Hematopoietic multipotent progenitor cell treated with erythropoietin and hydrocortisone succinate and interleukin-3 and kit ligand, for 6 days (in vitro differentiated cells): ENCODE data around the gene NUDT14.

Source experiments
- DNase-seq: peaks from one replicate; pipeline ENCODE4 v3.0.0-alpha.2; 2015

The NUDT14 gene

GRCh38 chr14:105126126-105126980, 54.8 kb downstream of the NUDT14 start:
- DNase-seq: no peak

- no peak for DNase-seq
These were observed 56.3 kb downstream of the NUDT14 start for GRCh38 chr14:105124823-105125222.

DNA sequence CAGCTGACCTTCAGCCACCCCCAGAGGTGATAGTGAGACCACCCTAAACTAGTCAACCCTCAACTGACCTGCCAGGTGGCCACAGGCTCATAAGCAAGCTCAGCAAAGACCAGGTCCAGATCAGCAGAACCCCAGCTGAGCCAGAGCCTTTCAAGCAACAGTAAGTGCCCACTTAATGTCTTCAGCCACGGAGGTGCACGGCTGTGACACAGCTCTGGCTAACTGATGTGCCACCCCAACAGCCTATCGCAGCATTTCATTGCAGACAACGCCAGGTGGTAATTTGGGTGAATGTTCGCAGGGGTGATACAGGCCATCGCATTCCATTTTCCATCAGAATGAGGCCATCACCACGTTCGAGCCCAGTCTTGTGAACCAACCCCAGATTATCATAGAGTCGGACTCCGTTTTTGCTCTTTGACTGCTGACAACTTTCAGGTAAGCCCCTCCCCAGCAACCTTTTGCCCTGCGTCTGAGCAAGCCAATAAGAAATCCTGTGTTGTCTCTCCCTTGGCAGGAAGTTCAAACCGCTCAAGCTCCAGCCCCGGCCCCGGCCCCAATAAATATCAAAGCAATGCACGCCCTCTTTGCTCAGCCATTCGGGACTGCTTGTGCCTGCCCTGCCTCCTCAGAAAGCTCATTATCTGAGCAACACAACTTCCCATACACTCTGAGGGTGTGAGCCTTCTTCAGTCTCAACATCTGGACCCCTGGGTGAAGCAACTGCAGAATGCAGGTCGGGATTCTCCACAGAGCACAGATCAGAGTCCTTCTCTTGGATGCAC, 56.9 kb downstream of the NUDT14 start:
- DNase-seq: no peak

- no peak for DNase-seq
These were observed 57.9 kb downstream of the NUDT14 start for GRCh38 chr14:105123064-105123665.
